HUDEP-2 (cell line): ENCODE data around the gene TMEM128.
"Not testable (repeated sequence)": the region's sequence is repeated elsewhere in the genome, so short reads cannot be mapped to it uniquely, and the experiment has no call there.

ENCODE experiments used
- DNase-seq, 76 experiments: peaks; one replicate each; lab custom pipeline; 2025; ENCODE audit not compliant: unreplicated experiment in 76 of 76; lab: John Stamatoyannopoulos, UW

TMEM128 gene

GRCh38 chr4:4202510-4202909 is 45.5 kb downstream of the TMEM128 start:
- DNase-seq = no peak

GRCh38 chr4:4200624-4201023 is 47.4 kb downstream of the TMEM128 start:
- DNase-seq = no peak

- no peak for DNase-seq
Observed at GRCh38 chr4:4195354-4195753, 52.7 kb downstream of the TMEM128 start.

GRCh38 chr4:4188557-4188956 is 59.5 kb downstream of the TMEM128 start:
- not testable (repeated sequence) for DNase-seq
